K562 (cell line): ENCODE results near the gene SMG6. TPM values are rescaled to one million over a fixed set of nuclear protein-coding genes. Genes with fewer than 3 reads are reported as not detected.

ENCODE experiments used
- ATAC-seq: fragments of 200-7000 bp; cut with Tn5 transposase; 3 replicates; pipeline ENCODE4 v1.9.1; 2020; ENCODE audit warnings: moderate library complexity
- BruUV-seq: library from RNA; stranded (reverse); fragments of 400-500 nt; replicated peaks from 2 replicates; lab custom pipeline; 2021; lab: Mats Ljungman, UMichigan
- CTCF ChIA-PET: fragments of 300-600 bp; formaldehyde crosslinking; extraction: SDS; loops from one replicate; lab custom pipeline; 2021; ENCODE audit warnings: low intra/inter-chr PET ratio; lab: Yijun Ruan, JAX
- POLR2A ChIA-PET: fragments of 300-600, 350-650 bp; sonication (Branson Sonifier 250); formaldehyde crosslinking; extraction: SDS; loops from one replicate; lab custom pipeline; 2021; ENCODE audit warnings: antibody characterized with exemption, inconsistent platforms; lab: Yijun Ruan, JAX
- DNase-seq, 4 experiments: peaks; one replicate each; pipeline versions ENCODE4 v3.0.0 to v3.0.0-alpha.2; 2011 to 2018; ENCODE audit warnings: low spot score in 3 of 4, mixed read lengths in 3 of 4; ENCODE audit errors: extremely low read depth in 1 of 4
- FAIRE-seq: peaks from 2 replicates; lab custom pipeline; 2011; peaks lifted over from hg19 to GRCh38; lab: Jason Lieb, UNC
- H2AFZ ChIP-seq: 2 replicates; pipeline ENCODE4 v1.6.0; 2011; ENCODE audit warnings: low read depth, low read length, control low read depth, inconsistent platforms
- H3K27ac ChIP-seq: fragments of 200-600 bp; 3 replicates; pipeline ENCODE4 v1.8.0; 2011; ENCODE audit warnings: low read depth, mild to moderate bottlenecking, control low read depth, inconsistent platforms, low read length, moderate library complexity, mixed read lengths; ENCODE audit errors: extremely low read depth
- H3K27me3 ChIP-seq, 2 experiments: fragments of 300-600 bp in 1 of 2; 2 replicates in 1 of 2; 3 replicates in 1 of 2; pipeline versions ENCODE4 v1.6.0 to v1.8.0; 2011; ENCODE audit warnings: inconsistent platforms in 2 of 2, low read length in 2 of 2, mild to moderate bottlenecking in 1 of 2, mixed read lengths in 1 of 2, moderate library complexity in 1 of 2; ENCODE audit not compliant: control insufficient read depth in 2 of 2, insufficient read depth in 2 of 2
- H3K36me3 ChIP-seq: fragments of 300-600 bp; 3 replicates; pipeline ENCODE4 v1.8.0; 2011; ENCODE audit warnings: mild to moderate bottlenecking, low read length, inconsistent platforms; ENCODE audit not compliant: control insufficient read depth, insufficient read depth
- H3K4me1 ChIP-seq, 2 experiments: fragments of 200-600 bp in 1 of 2; replicated peaks in 1 of 2; 2 replicates in 1 of 2; 3 replicates in 1 of 2; pipeline versions ENCODE4 v1.5.1 to v1.8.0; 2011; ENCODE audit warnings: inconsistent platforms in 2 of 2, low read length in 2 of 2, mild to moderate bottlenecking in 1 of 2, mixed read lengths in 1 of 2, moderate library complexity in 1 of 2; ENCODE audit not compliant: control insufficient read depth in 2 of 2, insufficient read depth in 2 of 2
- H3K4me2 ChIP-seq: 2 replicates; pipeline ENCODE4 v1.6.1; 2011; ENCODE audit warnings: low read length, control low read depth, inconsistent platforms, mixed read lengths; ENCODE audit not compliant: insufficient read depth
- H3K4me3 ChIP-seq: fragments of 200-600 bp; sonication (generic), shearing (Covaris generic); 2 replicates; pipeline ENCODE4 v1.5.1; 2016; ENCODE audit warnings: control low read depth, inconsistent platforms
- H3K79me2 ChIP-seq: fragments of 200-600 bp; 3 replicates; pipeline ENCODE4 v1.8.0; 2011; ENCODE audit warnings: low read length, inconsistent platforms; ENCODE audit not compliant: control insufficient read depth, insufficient read depth
- H3K9ac ChIP-seq, 2 experiments: 2 replicates each; pipeline versions ENCODE4 v1.6.0 to v1.6.1; 2011; ENCODE audit warnings: low read depth in 2 of 2, low read length in 2 of 2, control low read depth in 1 of 2, inconsistent platforms in 1 of 2, mild to moderate bottlenecking in 1 of 2, mixed read lengths in 1 of 2; ENCODE audit not compliant: insufficient read depth in 1 of 2
- H3K9me1 ChIP-seq: one replicate; pipeline ENCODE4 v1.6.0; 2011; ENCODE audit warnings: inconsistent platforms, mild to moderate bottlenecking, low read length, moderate library complexity; ENCODE audit not compliant: control insufficient read depth, insufficient read depth
- H3K9me3 ChIP-seq: replicated peaks from 2 replicates; pipeline ENCODE4 v1.5.1; 2011; ENCODE audit warnings: low read depth, low read length, inconsistent platforms; ENCODE audit not compliant: control insufficient read depth, insufficient read depth
- H4K20me1 ChIP-seq: replicated peaks from 2 replicates; pipeline ENCODE4 v1.6.1; 2011; ENCODE audit warnings: low read length, inconsistent platforms, mixed read lengths; ENCODE audit not compliant: control insufficient read depth, insufficient read depth
- CREB3 ChIP-seq: fragments of 450-650 bp; conservative IDR thresholded peaks from 2 replicates; pipeline ENCODE4 v1.6.1; 2016; ENCODE audit warnings: missing genetic modification characterization, low read depth, mild to moderate bottlenecking, missing compliant biosample characterization, moderate library complexity
- CTBP1 ChIP-seq: fragments of 450-650 bp; IDR thresholded peaks from 2 replicates; pipeline ENCODE4 v1.6.1; 2016; ENCODE audit warnings: borderline replicate concordance
- EGR1 ChIP-seq: fragments of 450-650 bp; conservative IDR thresholded peaks from 2 replicates; pipeline ENCODE4 v1.6.1; 2017; ENCODE audit warnings: mild to moderate bottlenecking
- FOXA3 ChIP-seq, 2 experiments: fragments of 450-650 bp in 1 of 2; sonication (generic) in 1 of 2; formaldehyde crosslinking; IDR thresholded peaks in 1 of 2; conservative IDR thresholded peaks in 1 of 2; 2 replicates each; pipeline versions ENCODE4 v1.4.0 to v1.8.0; 2020 to 2022; ENCODE audit warnings: mild to moderate bottlenecking in 2 of 2, missing genetic modification reagents in 1 of 2
- NFE2 ChIP-seq: IDR thresholded peaks from 2 replicates; pipeline ENCODE4 v1.6.1; 2014; ENCODE audit warnings: antibody characterized with exemption, low read depth
- SRSF7 ChIP-seq: fragments of 200-400 bp; formaldehyde crosslinking; optimal IDR thresholded peaks from 2 replicates; pipeline ENCODE3; 2017; ENCODE audit warnings: mild to moderate bottlenecking, low read depth, low read length
- ZBTB7A ChIP-seq: IDR thresholded peaks from 2 replicates; pipeline ENCODE4 v1.6.1; 2011; ENCODE audit warnings: low read depth, mild to moderate bottlenecking, low read length, moderate library complexity, borderline replicate concordance; ENCODE audit not compliant: control insufficient read depth
- ZFX ChIP-seq: sonication (generic); formaldehyde crosslinking; IDR thresholded peaks from 2 replicates; pipeline ENCODE4 v1.8.0; 2022; ENCODE audit warnings: mild to moderate bottlenecking, missing genetic modification reagents, moderate library complexity
- ZNF24 ChIP-seq: fragments of 450-650 bp; IDR thresholded peaks from 2 replicates; pipeline ENCODE4 v1.6.1; 2016
- WGBS: fragments of 100-300 bp; shearing (Covaris generic); methylation state at CpG from one replicate; pipeline ENCODE4 v1.1.6; 2016; ENCODE audit warnings: low coverage, mixed read lengths; ENCODE audit not compliant: insufficient coverage; ENCODE audit errors: missing lambda C conversion rate; 5-methylcytosine and 5-hydroxymethylcytosine counted together
- in situ Hi-C: fragments of 300-500 bp; cut with MboI; formaldehyde crosslinking; loops from 4 replicates; pipeline ENCODE4 v1.15.0; 2018; ENCODE audit warnings: inconsistent platforms, mixed read lengths
- intact Hi-C: fragments of 100-400 bp; cut with micrococcal nuclease; formaldehyde crosslinking; loops from 2 replicates; pipeline ENCODE4 v1.14.2; 2022
- polyA plus RNA-seq, 8 experiments: library from polyadenylated mRNA; depleted of rRNA in 4 of 8; stranded (reverse) in 5 of 8; unstranded in 3 of 8; fragments of >200 nt; fragmentation: Nextera tagmentation in 2 of 8; fragmentation: Illumina TruSeq in 1 of 8; extraction: Ambion mirVana in 2 of 8; extraction: Trizol in 1 of 8; gene quantifications; 2 replicates each; pipeline versions ENCODE4 v1.2.1 to v1.2.3, GENCODE V29; 2011 to 2014; ENCODE audit warnings: inconsistent platforms in 1 of 8, missing spikeins in 1 of 8
- total RNA-seq, 7 experiments: library from RNA; depleted of rRNA in 6 of 7; stranded (reverse); fragments of >200 nt in 6 of 7; fragmentation: Illumina TruSeq in 2 of 7; extraction: Trizol in 2 of 7; gene quantifications; 2 replicates each; pipeline versions ENCODE4 v1.2.1 to v1.2.3, GENCODE V29; 2011 to 2021; ENCODE audit warnings: low replicate concordance in 1 of 7

SMG6 gene
- total and polyA plus RNA-seq, 9 of the 15 experiments (the other 6 are each of a cell fraction or from before 2014, with no cell fraction given) = 0.44 to 13.9 (median 6.0) TPM

DNA sequence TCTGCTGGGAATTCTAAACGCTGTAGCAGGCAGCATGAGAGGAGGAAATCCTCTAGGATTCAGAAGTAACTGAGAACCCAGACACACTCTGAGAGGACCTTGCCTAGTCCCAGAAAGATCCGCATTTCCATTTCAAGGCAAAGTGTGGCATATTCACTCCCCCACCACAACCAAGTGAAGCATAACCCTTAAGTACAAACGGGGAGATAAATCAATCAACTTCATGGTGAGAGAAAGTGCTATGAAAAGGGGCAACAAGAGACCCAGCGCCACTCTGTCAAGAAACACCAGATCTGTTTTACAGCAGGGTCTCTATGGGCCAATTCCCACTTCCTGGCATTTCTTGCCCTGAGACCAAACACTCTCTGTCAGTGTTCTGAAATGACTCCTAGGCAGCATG is 68.3 kb downstream of the SMG6 start:
- no peaks in the 10 kb centered on the region for H3K9me1 ChIP-seq
- TF ChIP-seq ZBTB7A (no peak), FOXA3 (CRISPR knock-in tag; conservative IDR thresholded peaks at IDR 0.05 in 1 of 2, IDR thresholded peaks at IDR 0.05 in 1 of 2) (no peak)
- no peaks in the 10 kb centered on the region for H4K20me1 ChIP-seq
- no peak overlapping the region for H3K4me3 ChIP-seq
- H3K27me3 ChIP-seq = no peaks in the 10 kb centered on the region
- FAIRE-seq = no peak
- DNase-seq = no peak
- ChIA-PET CTCF (no interaction called here), POLR2A (no interaction called here)
- 72% methylated on average over 4 of the region's 4 CpGs for WGBS
- no TSS peak for BruUV-seq
- ATAC-seq = no peak
- H3K36me3 ChIP-seq = peaks cover 23% of the 10 kb centered on the region; the same call in 2 of the 3 replicates
- no peak overlapping the region for H3K27ac ChIP-seq
- H3K79me2 ChIP-seq = no peaks in the 10 kb centered on the region
- no peaks in the 10 kb centered on the region for H3K9me3 ChIP-seq
- intact Hi-C loops (no loop called here), in situ Hi-C loops (loop anchor here (25.0 kb wide), 1 partner anchor 323 kb away; no protein-coding TSS in a partner anchor)
- H2AFZ ChIP-seq = no peak overlapping the region
- no peak overlapping the region for H3K4me2 ChIP-seq
- no peak overlapping the region for H3K9ac ChIP-seq
- no peaks in the 10 kb centered on the region; a peak in 2 of 5 replicates for H3K4me1 ChIP-seq

DNA sequence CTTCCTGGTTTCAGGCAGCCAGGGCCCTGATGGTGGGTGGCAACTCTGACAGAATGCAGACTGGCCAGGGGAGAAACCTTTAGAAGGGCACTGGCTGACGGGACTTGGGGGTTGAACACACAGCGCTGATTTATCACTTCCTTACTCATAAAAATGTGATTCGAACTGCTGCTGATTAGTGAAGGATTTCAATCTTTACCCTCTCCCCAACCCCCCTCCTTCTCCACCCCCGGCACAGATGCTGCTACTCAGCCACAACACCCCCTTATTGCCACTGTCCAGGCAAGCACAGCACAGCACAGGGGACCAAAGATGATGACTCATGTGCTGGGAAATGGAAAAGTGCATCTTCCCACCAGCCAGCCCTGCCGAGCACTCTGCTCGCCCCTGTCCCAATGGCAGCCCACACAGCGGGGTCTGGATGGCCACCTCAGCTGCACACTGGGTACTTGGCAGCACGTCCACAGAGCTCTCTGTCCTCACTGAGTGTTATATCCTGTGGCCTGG is 70.1 kb downstream of the SMG6 start:
- DNase-seq (no peak), ATAC-seq (no peak), FAIRE-seq (no peak)
- ChIA-PET POLR2A (interaction anchor here (0.7 kb wide), 1 partner anchor 78 kb away, joined by 5 read pairs; no protein-coding TSS in a partner anchor), CTCF (no interaction called here)
- Histone ChIP-seq H3K27me3 (no peaks in the 10 kb centered on the region), H3K36me3 (peaks cover 17% of the 10 kb centered on the region; the same call in 2 of the 3 replicates), H3K79me2 (no peaks in the 10 kb centered on the region), H2AFZ (no peak overlapping the region), H3K4me1 (no peaks in the 10 kb centered on the region; a peak in 1 of 5 replicates), H3K9me1 (no peaks in the 10 kb centered on the region), H3K4me2 (no peak overlapping the region), H4K20me1 (no peaks in the 10 kb centered on the region), H3K4me3 (no peak overlapping the region), H3K27ac (no peak overlapping the region), H3K9ac (no peak overlapping the region), H3K9me3 (no peaks in the 10 kb centered on the region)
- in situ Hi-C loops (loop anchor here (25.0 kb wide), 1 partner anchor 321 kb away; no protein-coding TSS in a partner anchor), intact Hi-C loops (no loop called here)
- no TSS peak for BruUV-seq
- TF ChIP-seq CREB3 (tag) (no peak), SRSF7 (no peak), CTBP1 (no peak), NFE2 (no peak), ZFX (CRISPR knock-in tag) (no peak), EGR1 (0 out of 2 replicates have a peak, but pooled peaks have one; percentile 31), ZNF24 (no peak)
- 60% methylated on average over 6 of the region's 8 CpGs for WGBS
